ENCODE measurements around the gene CARS1. TPM values are rescaled to one million over a fixed set of nuclear protein-coding genes. Genes with fewer than 3 reads are reported as not detected.
A peak's percentile ranks its signal among the peaks of the same experiment; 100 is the strongest.

The CARS1 gene
- total and polyA plus RNA-seq, 9 of the 15 experiments (the other 6 are each of a cell fraction or from before 2014, with no cell fraction given), result 14.4 to 106 (median 73.6) TPM

DNA sequence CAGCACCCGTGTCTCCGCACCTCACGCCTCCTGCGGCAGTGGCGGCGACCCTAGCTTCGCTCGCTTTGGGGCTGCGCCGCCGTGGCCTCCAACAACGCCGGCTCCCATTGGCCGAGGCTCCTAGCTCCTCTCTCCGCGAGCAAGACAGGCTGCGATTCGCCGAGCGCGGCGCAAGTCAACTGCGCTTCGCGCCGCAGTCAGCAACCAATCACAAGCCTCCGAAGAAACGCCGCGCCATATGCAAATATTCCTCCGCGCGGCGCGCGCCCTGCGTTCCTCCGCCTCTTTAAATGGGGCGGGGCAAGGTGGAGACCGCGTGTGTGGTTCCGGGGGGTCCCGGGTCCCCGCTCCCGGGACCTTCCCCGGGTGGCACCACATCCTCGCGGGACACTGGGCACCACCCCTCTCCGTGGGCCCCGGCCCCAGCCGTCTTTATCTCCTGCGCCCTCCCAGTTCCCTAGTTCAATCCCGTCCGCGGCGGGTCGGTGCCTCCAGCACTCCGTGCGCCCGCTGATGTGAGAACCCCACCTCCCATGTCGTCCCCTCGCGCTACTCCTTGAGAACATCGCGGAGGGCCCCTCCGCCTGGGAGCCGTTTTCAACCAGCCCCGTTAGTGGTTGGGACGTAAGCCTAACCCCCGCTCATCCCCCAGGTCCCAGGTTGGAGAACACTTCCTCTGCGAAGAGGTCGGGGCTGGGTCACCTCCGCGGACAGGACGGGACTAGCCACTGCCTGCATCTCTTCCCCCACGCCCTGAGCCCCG lies 64.8 kb downstream of the CARS1 start, which contains the start of gene NAP1L4 (continued):
- TF ChIP-seq, protein P1, sequence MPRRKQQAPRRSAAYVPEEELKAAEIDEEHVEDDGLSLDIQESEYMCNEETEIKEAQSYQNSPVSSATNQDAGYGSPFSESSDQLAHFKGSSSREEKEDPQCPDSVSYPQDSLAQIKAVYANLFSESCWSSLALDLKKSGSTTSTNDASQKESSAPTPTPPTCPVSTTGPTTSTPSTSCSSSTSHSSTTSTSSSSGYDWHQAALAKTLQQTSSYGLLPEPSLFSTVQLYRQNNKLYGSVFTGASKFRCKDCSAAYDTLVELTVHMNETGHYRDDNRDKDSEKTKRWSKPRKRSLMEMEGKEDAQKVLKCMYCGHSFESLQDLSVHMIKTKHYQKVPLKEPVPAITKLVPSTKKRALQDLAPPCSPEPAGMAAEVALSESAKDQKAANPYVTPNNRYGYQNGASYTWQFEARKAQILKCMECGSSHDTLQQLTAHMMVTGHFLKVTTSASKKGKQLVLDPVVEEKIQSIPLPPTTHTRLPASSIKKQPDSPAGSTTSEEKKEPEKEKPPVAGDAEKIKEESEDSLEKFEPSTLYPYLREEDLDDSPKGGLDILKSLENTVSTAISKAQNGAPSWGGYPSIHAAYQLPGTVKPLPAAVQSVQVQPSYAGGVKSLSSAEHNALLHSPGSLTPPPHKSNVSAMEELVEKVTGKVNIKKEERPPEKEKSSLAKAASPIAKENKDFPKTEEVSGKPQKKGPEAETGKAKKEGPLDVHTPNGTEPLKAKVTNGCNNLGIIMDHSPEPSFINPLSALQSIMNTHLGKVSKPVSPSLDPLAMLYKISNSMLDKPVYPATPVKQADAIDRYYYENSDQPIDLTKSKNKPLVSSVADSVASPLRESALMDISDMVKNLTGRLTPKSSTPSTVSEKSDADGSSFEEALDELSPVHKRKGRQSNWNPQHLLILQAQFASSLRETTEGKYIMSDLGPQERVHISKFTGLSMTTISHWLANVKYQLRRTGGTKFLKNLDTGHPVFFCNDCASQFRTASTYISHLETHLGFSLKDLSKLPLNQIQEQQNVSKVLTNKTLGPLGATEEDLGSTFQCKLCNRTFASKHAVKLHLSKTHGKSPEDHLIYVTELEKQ (CRISPR knock-in tag; IDR thresholded peaks at IDR 0.05), result no peak
- TF ChIP-seq ZNF77 (CRISPR knock-in tag; IDR thresholded peaks at IDR 0.05), result no peak
- peak; percentile 81; the same call in 1 of the 2 replicates for TF ChIP-seq LCOR (CRISPR knock-in tag; IDR thresholded peaks at IDR 0.05)
- TF ChIP-seq FOXM1 (IDR thresholded peaks at IDR 0.05; ENCODE audit: low read depth), result no peak; the same call in 1 of the 2 replicates
- TF ChIP-seq FOXM1 (CRISPR knock-in tag; IDR thresholded peaks at IDR 0.05; ENCODE audit: low read depth), result no peak
- TF ChIP-seq RB1 (IDR thresholded peaks at IDR 0.05; ENCODE audit: low read depth), result peak; percentile 24
- no peak for TF ChIP-seq DIDO1 (tag; IDR thresholded peaks at IDR 0.05; ENCODE audit: low read depth)
- TF ChIP-seq TGIF2 (CRISPR knock-in tag; IDR thresholded peaks at IDR 0.05), result 0 out of 2 replicates have a peak, but pooled peaks have one; percentile 36
- no peak for TF ChIP-seq NCOA2 (IDR thresholded peaks at IDR 0.05; ENCODE audit: partially characterized antibody in 2 of 2)
- TF ChIP-seq, protein P2, sequence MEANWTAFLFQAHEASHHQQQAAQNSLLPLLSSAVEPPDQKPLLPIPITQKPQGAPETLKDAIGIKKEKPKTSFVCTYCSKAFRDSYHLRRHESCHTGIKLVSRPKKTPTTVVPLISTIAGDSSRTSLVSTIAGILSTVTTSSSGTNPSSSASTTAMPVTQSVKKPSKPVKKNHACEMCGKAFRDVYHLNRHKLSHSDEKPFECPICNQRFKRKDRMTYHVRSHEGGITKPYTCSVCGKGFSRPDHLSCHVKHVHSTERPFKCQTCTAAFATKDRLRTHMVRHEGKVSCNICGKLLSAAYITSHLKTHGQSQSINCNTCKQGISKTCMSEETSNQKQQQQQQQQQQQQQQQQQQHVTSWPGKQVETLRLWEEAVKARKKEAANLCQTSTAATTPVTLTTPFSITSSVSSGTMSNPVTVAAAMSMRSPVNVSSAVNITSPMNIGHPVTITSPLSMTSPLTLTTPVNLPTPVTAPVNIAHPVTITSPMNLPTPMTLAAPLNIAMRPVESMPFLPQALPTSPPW (CRISPR knock-in tag; IDR thresholded peaks at IDR 0.05), result peak; percentile 56
- TF ChIP-seq ZFP36 (IDR thresholded peaks at IDR 0.05; ENCODE audit: low read depth, low read length, partially characterized antibody), result no peak
- TF ChIP-seq, protein P3, sequence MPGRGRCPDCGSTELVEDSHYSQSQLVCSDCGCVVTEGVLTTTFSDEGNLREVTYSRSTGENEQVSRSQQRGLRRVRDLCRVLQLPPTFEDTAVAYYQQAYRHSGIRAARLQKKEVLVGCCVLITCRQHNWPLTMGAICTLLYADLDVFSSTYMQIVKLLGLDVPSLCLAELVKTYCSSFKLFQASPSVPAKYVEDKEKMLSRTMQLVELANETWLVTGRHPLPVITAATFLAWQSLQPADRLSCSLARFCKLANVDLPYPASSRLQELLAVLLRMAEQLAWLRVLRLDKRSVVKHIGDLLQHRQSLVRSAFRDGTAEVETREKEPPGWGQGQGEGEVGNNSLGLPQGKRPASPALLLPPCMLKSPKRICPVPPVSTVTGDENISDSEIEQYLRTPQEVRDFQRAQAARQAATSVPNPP (IDR thresholded peaks at IDR 0.05; ENCODE audit: borderline replicate concordance, insufficient read depth, insufficient read length), result no peak
- TF ChIP-seq ZNF785 (CRISPR knock-in tag; IDR thresholded peaks at IDR 0.05), result no peak
- no peak for TF ChIP-seq NCOR1 (IDR thresholded peaks at IDR 0.05)
- TF ChIP-seq, protein P4, sequence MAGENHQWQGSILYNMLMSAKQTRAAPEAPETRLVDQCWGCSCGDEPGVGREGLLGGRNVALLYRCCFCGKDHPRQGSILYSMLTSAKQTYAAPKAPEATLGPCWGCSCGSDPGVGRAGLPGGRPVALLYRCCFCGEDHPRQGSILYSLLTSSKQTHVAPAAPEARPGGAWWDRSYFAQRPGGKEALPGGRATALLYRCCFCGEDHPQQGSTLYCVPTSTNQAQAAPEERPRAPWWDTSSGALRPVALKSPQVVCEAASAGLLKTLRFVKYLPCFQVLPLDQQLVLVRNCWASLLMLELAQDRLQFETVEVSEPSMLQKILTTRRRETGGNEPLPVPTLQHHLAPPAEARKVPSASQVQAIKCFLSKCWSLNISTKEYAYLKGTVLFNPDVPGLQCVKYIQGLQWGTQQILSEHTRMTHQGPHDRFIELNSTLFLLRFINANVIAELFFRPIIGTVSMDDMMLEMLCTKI (IDR thresholded peaks at IDR 0.05; ENCODE audit: partially characterized antibody), result no peak
- TF ChIP-seq, protein P5, sequence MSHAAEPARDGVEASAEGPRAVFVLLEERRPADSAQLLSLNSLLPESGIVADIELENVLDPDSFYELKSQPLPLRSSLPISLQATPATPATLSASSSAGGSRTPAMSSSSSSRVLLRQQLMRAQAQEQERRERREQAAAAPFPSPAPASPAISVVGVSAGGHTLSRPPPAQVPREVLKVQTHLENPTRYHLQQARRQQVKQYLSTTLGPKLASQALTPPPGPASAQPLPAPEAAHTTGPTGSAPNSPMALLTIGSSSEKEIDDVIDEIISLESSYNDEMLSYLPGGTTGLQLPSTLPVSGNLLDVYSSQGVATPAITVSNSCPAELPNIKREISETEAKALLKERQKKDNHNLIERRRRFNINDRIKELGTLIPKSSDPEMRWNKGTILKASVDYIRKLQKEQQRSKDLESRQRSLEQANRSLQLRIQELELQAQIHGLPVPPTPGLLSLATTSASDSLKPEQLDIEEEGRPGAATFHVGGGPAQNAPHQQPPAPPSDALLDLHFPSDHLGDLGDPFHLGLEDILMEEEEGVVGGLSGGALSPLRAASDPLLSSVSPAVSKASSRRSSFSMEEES (CRISPR knock-in tag; IDR thresholded peaks at IDR 0.05), result no peak
